Right ventricle myocardium inferior (tissue), 1 donor: ENCODE data around the gene INPP5D. TPM values are rescaled to one million over a fixed set of nuclear protein-coding genes. Genes with fewer than 3 reads are reported as not detected.

Experiments
- ATAC-seq: fragments of 200-7000 bp; cut with Tn5 transposase; one replicate; pipeline ENCODE4 v1.9.1; 2020; ENCODE audit warnings: mild to moderate bottlenecking, moderate library complexity
- DNase-seq: peaks from one replicate; pipeline ENCODE4 v3.0.0; 2021; ENCODE audit errors: missing footprints
- intact Hi-C: fragments of 100-400 bp; cut with DNase I; formaldehyde crosslinking; loops from one replicate; pipeline ENCODE4 v1.11.0; 2022
- total RNA-seq: library from RNA; stranded (reverse); fragmentation: NEBNext Ultra II Directional; extraction: Animal tissue kit (Norgen Biotek cat#: 25700); gene quantifications from one replicate; pipeline ENCODE4 v1.2.1, GENCODE V29; 2021
- donor health status: DM: no; HTN: yes; CAD: no; lungs with severe emphysema.

Gene INPP5D
- total RNA-seq, 1 donor from 2014 or later, result 5.2 TPM

GRCh38 chr2:233252227-233252626, 192.1 kb downstream of the INPP5D start:
- ATAC-seq, result no peak
- intact Hi-C loops, result no loop called here
- no peak for DNase-seq

GRCh38 chr2:233255151-233255550, 195.0 kb downstream of the INPP5D start:
- no peak for ATAC-seq

GRCh38 chr2:233256048-233256447, 195.9 kb downstream of the INPP5D start:
- no peak for ATAC-seq
- intact Hi-C loops, result no loop called here
- no peak for DNase-seq

More at GRCh38 chr2:233255151-233255550, 195.0 kb downstream of the INPP5D start:
- intact Hi-C loops, result no loop called here
- DNase-seq, result no peak

Other genes starting within 250 kb of the INPP5D start
- gene SNORC, start 190.1 kb upstream of the INPP5D start, total RNA-seq, result 0.46 TPM
- gene NGEF, start 47.1 kb upstream of the INPP5D start, total RNA-seq, result 0.51 TPM
- gene NEU2, start 27.7 kb upstream of the INPP5D start, total RNA-seq, result not detected
- gene ATG16L1, start 191.3 kb downstream of the INPP5D start, total RNA-seq, result 15.4 TPM
- gene SAG, start 247.5 kb downstream of the INPP5D start, total RNA-seq, result not detected